A673 (cell line): ENCODE data around the gene SPNS3.

ENCODE experiments used
- CTCF ChIP-seq: fragments of 300-800, 200-600 bp; sonication (generic); conservative IDR thresholded peaks from 2 replicates; pipeline ENCODE4 v1.5.1; 2017; ENCODE audit warnings: low read depth, mild to moderate bottlenecking, antibody characterized with exemption, low read length, moderate library complexity, mixed read lengths
- EZH2 ChIP-seq: fragments of 200-600 bp; sonication (generic); IDR thresholded peaks from 2 replicates; pipeline ENCODE4 v1.6.1; 2017; ENCODE audit warnings: borderline replicate concordance, low read depth, mild to moderate bottlenecking, mixed read lengths, antibody characterized with exemption, low read length; ENCODE audit not compliant: poor library complexity, severe bottlenecking

DNA sequence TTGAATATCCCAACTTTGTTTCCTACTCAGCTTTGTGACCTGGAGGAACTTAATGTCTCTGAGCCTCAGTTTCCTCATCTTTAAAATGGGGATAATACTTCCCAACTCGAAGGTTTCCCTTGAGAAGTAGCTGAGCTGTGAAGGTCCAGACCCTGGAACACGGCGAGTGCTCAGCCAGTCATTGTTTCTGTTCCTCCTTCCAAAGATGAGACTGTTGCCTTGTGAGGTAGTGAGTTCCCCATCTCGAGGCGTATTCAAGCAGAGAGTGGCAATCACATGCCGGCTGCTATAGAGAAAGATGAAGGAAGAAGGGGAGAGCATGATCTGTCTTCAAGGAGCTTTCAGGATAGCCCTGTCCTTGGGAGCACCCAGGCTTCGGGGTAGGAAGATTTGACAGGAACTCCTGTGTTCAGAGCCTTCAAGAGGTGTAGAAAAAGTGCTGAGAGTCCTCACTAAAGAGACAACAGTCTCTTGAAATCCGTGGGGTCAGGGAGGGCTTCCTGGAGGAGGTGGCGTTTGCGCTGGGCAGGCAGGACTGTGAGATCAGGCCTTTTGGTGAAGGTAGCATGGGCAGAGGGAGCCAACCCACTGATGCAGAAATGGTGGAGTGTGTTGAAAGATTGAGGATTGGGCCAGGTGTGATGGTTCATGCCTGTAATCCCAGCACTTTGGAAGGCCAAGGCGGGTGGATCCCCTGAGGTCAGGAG, 92.1 kb downstream of the SPNS3 start:
- no peak for TF ChIP-seq CTCF
- no peak for TF ChIP-seq EZH2
